Smooth muscle cell (in vitro differentiated cells): ENCODE results near the gene DISP2. TPM values are rescaled to one million over a fixed set of nuclear protein-coding genes. Genes with fewer than 3 reads are reported as not detected.

Source experiments
- DNase-seq: peaks from one replicate; lab custom pipeline; 2025; ENCODE audit not compliant: unreplicated experiment; lab: John Stamatoyannopoulos, UW
- H2AFZ ChIP-seq: fragments of 200-600 bp; sonication (generic); 2 replicates; pipeline ENCODE4 v1.6.0; 2016; ENCODE audit warnings: antibody characterized with exemption, low read depth, mild to moderate bottlenecking
- H3F3A ChIP-seq: fragments of 200-600 bp; sonication (generic); 2 replicates; pipeline ENCODE4 v1.6.0; 2017; ENCODE audit warnings: antibody characterized with exemption, low read depth
- H3K27ac ChIP-seq: fragments of 200-600 bp; sonication (generic); 2 replicates; pipeline ENCODE4 v1.5.1; 2016; ENCODE audit warnings: low read depth, mild to moderate bottlenecking
- H3K27me3 ChIP-seq: fragments of 200-600 bp; sonication (generic); 2 replicates; pipeline ENCODE4 v1.6.1; 2016; ENCODE audit warnings: low read depth, mild to moderate bottlenecking
- H3K36me3 ChIP-seq: fragments of 200-600 bp; sonication (generic); 2 replicates; pipeline ENCODE4 v1.5.1; 2016; ENCODE audit warnings: low read depth
- H3K4me1 ChIP-seq: fragments of 200-600 bp; sonication (generic); 2 replicates; pipeline ENCODE4 v1.5.1; 2016; ENCODE audit warnings: low read depth
- H3K4me2 ChIP-seq: fragments of 200-600 bp; sonication (generic); 2 replicates; pipeline ENCODE4 v1.6.0; 2016; ENCODE audit warnings: mild to moderate bottlenecking
- H3K4me3 ChIP-seq: fragments of 200-600 bp; sonication (generic); 2 replicates; pipeline ENCODE4 v1.5.1; 2016; ENCODE audit warnings: mild to moderate bottlenecking
- H3K79me2 ChIP-seq: fragments of 200-600 bp; sonication (generic); 2 replicates; pipeline ENCODE4 v1.6.0; 2016; ENCODE audit warnings: low read depth, mild to moderate bottlenecking
- H3K9ac ChIP-seq: fragments of 200-600 bp; sonication (generic); 2 replicates; pipeline ENCODE4 v1.6.0; 2016; ENCODE audit warnings: low read depth
- H3K9me3 ChIP-seq: fragments of 200-600 bp; sonication (generic); replicated peaks from 2 replicates; pipeline ENCODE4 v1.5.1; 2016; ENCODE audit warnings: low read depth
- H4K20me1 ChIP-seq: fragments of 200-600 bp; sonication (generic); 2 replicates; pipeline ENCODE4 v1.6.0; 2016; ENCODE audit warnings: low read depth
- CTCF ChIP-seq: fragments of 200-600 bp; sonication (generic); IDR thresholded peaks from 2 replicates; pipeline ENCODE4 v1.5.1; 2017; ENCODE audit warnings: borderline replicate concordance, mild to moderate bottlenecking, antibody characterized with exemption; ENCODE audit not compliant: insufficient read depth, poor library complexity, severe bottlenecking
- whole genome bisulfite sequencing: methylation state at CpG from one replicate; pipeline ENCODE4 v1.1.7; 2016; ENCODE audit warnings: low lambda C conversion rate; 5-methylcytosine and 5-hydroxymethylcytosine counted together
- polyA plus RNA-seq: library from polyadenylated mRNA; unstranded; fragments of >200 nt; fragmentation: Nextera tagmentation; extraction: Ambion mirVana; gene quantifications from 2 replicates; pipeline ENCODE4 v1.2.1, GENCODE V29; 2016
- total RNA-seq: library from RNA; depleted of rRNA; stranded (reverse); fragments of >200 nt; gene quantifications from 2 replicates; pipeline ENCODE4 v1.2.3, GENCODE V29; 2014

The DISP2 gene
- total and polyA plus RNA-seq, 2 experiments from 2014 or later, result 0.46 to 0.58 TPM

GRCh38 chr15:40377606-40378005, 19.6 kb downstream of the DISP2 start:
- Histone ChIP-seq H3K27me3 (no peaks in the 10 kb centered on the region), H3K79me2 (no peaks in the 10 kb centered on the region), H3K4me3 (no peak overlapping the region), H4K20me1 (no peaks in the 10 kb centered on the region), H3K36me3 (no peaks in the 10 kb centered on the region), H3K9me3 (no peaks in the 10 kb centered on the region), H3F3A (no peaks in the 10 kb centered on the region), H3K9ac (no peak overlapping the region), H2AFZ (no peak overlapping the region), H3K27ac (no peak overlapping the region), H3K4me2 (no peak overlapping the region), H3K4me1 (no peaks in the 10 kb centered on the region)
- whole genome bisulfite sequencing, result 98% methylated on average over 3 of the region's 3 CpGs
- DNase-seq, result no peak
- TF ChIP-seq CTCF, result no peak

GRCh38 chr15:40379374-40379773, 21.4 kb downstream of the DISP2 start:
- 97% methylated on average over 4 of the region's 4 CpGs for WGBS
- no peak for TF ChIP-seq CTCF
- Histone ChIP-seq H3K79me2 (peaks cover 14% of the 10 kb centered on the region), H3K36me3 (no peaks in the 10 kb centered on the region), H3K4me3 (no peak overlapping the region), H3K27ac (no peak overlapping the region), H3K27me3 (no peaks in the 10 kb centered on the region), H4K20me1 (no peaks in the 10 kb centered on the region), H3K4me1 (peaks cover 5% of the 10 kb centered on the region), H3K9me3 (no peaks in the 10 kb centered on the region), H3F3A (no peaks in the 10 kb centered on the region), H3K9ac (no peak overlapping the region), H2AFZ (no peak overlapping the region), H3K4me2 (peak overlapping the region; percentile 16)
- DNase-seq, result no peak

- WGBS, result 6% methylated on average over 4 of the region's 4 CpGs
- Histone ChIP-seq H3K4me1 (peaks cover 5% of the 10 kb centered on the region), H3K4me3 (no peak overlapping the region), H3K27ac (no peak overlapping the region), H3F3A (no peaks in the 10 kb centered on the region), H3K4me2 (peak overlapping the region; percentile 16), H4K20me1 (no peaks in the 10 kb centered on the region), H2AFZ (no peak overlapping the region), H3K27me3 (no peaks in the 10 kb centered on the region), H3K79me2 (peaks cover 19% of the 10 kb centered on the region), H3K9ac (no peak overlapping the region), H3K9me3 (no peaks in the 10 kb centered on the region), H3K36me3 (no peaks in the 10 kb centered on the region)
- TF ChIP-seq CTCF, result no peak
- DNase-seq, result no peak
Measured at GRCh38 chr15:40379853-40380252, 21.8 kb downstream of the DISP2 start.

- Histone ChIP-seq H3F3A (no peaks in the 10 kb centered on the region), H3K27ac (no peak overlapping the region), H3K4me1 (peaks cover 5% of the 10 kb centered on the region), H3K79me2 (peaks cover 22% of the 10 kb centered on the region), H2AFZ (no peak overlapping the region), H4K20me1 (no peaks in the 10 kb centered on the region), H3K4me2 (no peak overlapping the region), H3K36me3 (no peaks in the 10 kb centered on the region), H3K9me3 (no peaks in the 10 kb centered on the region), H3K27me3 (no peaks in the 10 kb centered on the region), H3K9ac (no peak overlapping the region), H3K4me3 (no peak overlapping the region)
- no peak for DNase-seq
- WGBS, result 97% methylated on average over 10 of the region's 10 CpGs
- TF ChIP-seq CTCF, result no peak
Measured at GRCh38 chr15:40380636-40381035, 22.6 kb downstream of the DISP2 start.
